Hematopoietic multipotent progenitor cell treated with erythropoietin and hydrocortisone succinate and interleukin-3 and kit ligand, for 4 days (in vitro differentiated cells): ENCODE measurements around the gene OR52H1.
"Not testable (repeated sequence)": the region's sequence is repeated elsewhere in the genome, so short reads cannot be mapped to it uniquely, and the experiment has no call there.

Experiments used
- DNase-seq: peaks from one replicate; pipeline ENCODE4 v3.0.0-alpha.2; 2015

The OR52H1 gene

GRCh38 chr11:5548440-5548839 is at the start of gene OR52H1:
Gene OR52H1, minus strand, starts transcription at chr11:5548540. Its CDS starts 3,035 bp downstream, at chr11:5545505.
- DNase-seq = no peak

- DNase-seq = no peak
Observed at GRCh38 chr11:5597953-5598352, 49.6 kb upstream of the OR52H1 start.

- DNase-seq = peak; percentile 90
Observed at GRCh38 chr11:5596607-5597201, 48.4 kb upstream of the OR52H1 start, which contains the start of gene TRIM6. Gene TRIM6, plus strand, starts transcription at chr11:5596637. Its CDS starts 261 bp downstream, at chr11:5596898.

- DNase-seq = no peak
Observed at GRCh38 chr11:5593146-5593545, 44.8 kb upstream of the OR52H1 start.

GRCh38 chr11:5592615-5593014 is 44.3 kb upstream of the OR52H1 start:
- DNase-seq = no peak

DNA sequence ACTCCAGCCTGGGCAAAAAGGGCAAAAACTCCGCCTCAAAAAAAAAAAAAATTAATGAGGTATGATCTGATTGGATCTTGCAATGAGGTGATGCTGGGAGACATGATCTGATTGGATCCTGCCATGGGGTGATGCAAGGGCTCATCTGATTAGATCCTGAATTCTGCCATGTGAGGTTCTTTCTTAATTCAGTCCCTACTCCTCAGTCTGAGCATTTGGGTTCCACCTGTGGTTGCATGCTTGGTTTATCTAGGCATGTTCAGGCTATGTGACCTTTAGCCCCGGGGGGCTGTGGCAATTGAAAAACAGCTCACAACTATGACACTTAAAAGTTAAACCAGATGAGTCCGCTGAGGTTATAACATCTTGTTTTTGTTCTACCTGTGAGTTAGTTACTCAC is 43.3 kb upstream of the OR52H1 start:
- DNase-seq = peak; percentile 13

DNA sequence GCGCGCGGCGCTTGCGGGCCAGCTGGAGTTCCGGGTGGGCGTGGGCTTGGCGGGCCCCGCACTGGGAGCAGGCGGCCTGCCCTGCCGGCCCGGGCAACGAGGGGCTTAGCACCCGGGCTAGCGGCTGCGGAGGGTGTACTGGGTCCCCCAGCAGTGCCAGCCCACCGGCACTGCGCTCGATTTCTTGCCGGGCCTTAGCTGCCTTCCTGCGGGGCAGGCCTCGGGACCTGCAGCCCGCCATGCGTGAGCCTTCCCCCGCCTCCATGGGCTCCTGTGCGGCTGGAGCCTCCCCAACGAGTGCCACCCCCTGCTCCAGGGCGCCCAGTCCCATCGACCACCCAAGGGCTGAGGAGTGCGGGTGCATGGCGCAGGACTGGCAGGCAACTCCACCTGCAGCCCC is 41.6 kb upstream of the OR52H1 start:
- DNase-seq = not testable (repeated sequence)

DNA sequence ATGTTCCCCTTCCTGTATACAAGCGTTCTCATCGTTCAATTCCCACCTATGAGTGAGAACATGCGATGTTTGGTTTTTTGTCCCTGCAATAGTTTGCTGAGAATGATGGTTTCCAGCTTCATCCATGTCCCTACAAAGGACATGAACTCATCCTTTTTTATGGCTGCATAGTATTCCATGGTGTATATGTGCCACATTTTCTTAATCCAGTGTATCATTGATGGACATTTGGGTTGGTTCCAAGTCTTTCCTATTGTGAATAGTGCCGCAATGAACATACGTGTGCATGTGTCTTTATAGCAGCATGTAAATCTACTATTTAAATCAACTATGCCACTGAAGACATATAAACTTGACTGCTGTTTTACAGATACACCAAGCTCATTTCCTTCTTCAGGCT is 36.1 kb upstream of the OR52H1 start:
- DNase-seq = not testable (repeated sequence)

GRCh38 chr11:5581014-5581413 is 32.7 kb upstream of the OR52H1 start:
- peak; percentile 57 for DNase-seq

- DNase-seq = peak; percentile 9
Observed at GRCh38 chr11:5580577-5580976, 32.2 kb upstream of the OR52H1 start, which contains the start of gene OR52B6. Gene OR52B6, plus strand, starts transcription at chr11:5580877. Its CDS starts 0 bp downstream, at chr11:5580877.

DNA sequence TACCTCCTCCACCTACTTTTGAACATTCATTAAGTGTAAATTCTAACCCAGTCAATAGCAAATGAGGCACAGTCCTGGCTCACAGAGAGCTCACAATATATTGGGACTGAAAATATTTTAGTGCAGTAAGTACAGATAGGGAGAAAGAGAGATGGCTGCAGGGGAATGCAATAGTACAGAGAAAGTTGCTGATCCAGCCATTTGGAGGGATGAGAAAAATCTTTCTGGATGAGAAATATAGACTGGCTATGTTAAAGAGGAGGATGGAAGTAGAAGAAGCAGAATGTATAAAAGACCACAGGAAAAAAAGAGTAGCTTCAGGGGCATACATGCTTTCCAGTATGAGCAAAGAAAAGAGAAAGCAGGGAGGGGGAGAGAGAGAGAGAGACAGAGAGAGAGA is 28.8 kb upstream of the OR52H1 start:
- no peak for DNase-seq

- no peak for DNase-seq
Observed at GRCh38 chr11:5575152-5575551, 26.8 kb upstream of the OR52H1 start.

DNA sequence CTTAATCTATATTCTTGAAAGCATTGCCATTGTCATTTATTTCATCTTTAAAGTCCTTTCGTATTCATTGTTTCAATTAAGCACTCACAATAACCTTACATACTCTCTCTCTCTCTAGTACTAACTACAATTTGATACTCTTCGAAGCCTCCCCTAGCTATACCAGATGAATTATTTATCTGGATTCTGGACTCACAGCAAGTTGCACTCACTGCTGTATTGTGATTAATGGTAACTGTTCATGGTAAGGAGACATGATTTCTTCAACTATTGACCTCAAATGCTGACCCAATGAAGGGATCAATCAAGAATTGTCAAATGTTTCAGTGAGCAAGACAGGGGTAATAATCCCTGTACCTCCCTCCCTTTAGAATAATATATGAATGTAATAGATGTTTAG is 26.3 kb upstream of the OR52H1 start:
- DNase-seq = no peak

DNA sequence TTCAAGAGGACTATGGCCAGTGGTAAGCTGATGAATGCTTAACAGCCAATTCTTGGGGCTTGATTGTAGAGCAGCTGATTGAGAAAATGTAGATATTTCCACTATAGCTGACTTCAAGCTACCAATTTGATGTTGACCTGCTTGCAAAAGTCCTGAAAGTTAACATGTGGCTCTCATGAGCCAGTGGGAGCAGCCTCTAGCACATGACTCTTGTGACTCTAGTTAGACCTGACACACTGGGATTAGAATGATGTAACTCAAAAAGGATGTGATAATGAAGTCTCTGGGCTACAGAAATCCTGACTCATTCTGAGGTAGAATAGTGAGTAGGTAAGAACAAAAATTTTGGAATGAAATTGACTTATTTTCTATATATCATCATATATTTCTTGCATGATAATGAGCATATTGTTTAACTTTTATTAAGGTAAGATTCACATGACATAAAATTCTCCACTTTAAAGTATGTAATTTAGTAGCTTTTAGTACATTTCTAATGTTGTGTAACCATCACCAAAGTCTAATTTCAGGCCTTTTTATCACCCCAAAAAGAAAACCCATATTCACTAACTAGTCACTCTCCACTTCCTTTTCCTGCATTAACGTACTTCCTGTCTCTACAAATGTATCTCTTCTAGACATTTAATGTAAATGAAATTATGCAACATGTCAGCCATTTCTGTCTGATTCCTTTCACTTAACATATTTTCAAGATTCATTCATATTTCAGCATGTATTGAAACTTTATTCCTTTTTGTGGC is 16.1 kb upstream of the OR52H1 start:
- DNase-seq = peak; percentile 32

- no peak for DNase-seq
Observed at GRCh38 chr11:5557751-5558150, 9.4 kb upstream of the OR52H1 start.

DNA sequence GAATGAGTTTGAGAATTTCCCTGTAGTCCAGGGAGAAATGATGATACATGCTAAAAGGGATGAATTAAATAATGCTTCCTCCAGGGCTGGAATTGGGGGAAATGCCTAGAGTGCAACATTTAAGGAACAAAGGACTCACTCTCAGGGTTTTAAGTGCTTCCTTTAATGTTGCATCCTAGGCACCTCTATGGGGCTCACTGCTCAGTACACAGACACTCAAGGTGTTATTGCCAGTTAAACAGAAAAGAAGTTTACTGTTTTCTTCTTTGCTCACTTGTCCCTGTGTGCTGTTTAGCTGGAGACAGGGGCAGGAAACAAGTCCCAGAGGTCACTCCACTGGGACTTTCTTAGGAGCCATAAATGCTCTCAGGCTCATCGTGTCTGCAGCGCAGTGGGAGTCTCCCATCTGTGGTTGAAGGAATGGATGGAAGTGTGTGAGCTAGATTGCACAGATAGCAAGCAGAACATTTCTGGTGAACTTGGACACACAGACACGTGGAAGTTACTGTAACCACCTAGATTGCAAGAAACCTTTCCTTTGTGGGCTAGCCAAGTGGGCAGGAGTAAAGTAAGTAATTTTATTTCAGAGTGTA is 8.4 kb upstream of the OR52H1 start:
- DNase-seq = no peak

DNA sequence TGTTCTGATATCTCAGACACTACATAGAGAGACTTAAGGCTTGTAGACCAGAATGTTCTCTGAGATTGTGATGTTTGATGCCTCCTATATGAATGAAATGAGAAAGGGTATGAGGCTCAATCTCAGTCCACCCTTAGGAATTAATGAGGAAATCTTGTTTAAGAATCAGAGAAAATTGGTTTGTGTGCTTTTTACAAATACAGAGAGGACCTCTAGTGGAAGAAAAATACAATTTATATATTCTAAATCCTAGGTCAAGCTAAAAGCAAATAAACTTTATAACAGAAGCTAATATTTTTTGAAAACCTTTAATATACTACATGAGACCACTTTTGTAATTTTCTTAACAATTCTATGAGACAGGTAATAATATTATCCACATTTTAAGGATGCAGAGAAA is 5.0 kb upstream of the OR52H1 start:
- DNase-seq = peak; percentile 35

DNA sequence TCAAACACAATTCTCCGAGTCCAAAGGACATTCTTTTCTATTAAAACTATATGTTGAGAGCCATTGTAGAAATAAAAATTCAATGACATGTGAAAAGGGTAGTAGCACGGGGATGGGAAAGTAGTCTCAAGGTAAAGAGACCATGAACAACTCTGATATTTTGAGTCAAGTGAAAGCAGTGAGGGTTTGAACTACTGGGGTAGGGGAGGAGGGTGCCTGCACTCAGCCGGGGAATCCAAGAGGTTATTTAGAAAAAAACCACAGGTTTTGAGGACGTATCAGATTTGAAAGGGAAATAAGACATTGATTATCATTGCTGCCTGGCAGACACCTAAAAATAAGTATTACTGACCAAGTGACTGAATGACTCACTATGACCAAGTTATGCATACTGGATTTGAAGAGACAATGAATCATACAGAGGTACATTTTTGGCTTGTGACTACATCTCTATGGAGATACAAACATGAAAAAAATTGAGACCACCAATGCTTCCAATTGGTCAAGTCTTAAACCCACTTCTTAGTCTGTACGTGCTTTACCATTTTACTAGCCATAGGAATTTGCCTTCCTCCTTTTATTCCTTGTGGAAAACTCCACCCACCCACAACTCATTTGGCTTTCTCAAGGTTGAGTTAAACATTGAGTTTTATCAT is 2.2 kb upstream of the OR52H1 start:
- no peak for DNase-seq

DNA sequence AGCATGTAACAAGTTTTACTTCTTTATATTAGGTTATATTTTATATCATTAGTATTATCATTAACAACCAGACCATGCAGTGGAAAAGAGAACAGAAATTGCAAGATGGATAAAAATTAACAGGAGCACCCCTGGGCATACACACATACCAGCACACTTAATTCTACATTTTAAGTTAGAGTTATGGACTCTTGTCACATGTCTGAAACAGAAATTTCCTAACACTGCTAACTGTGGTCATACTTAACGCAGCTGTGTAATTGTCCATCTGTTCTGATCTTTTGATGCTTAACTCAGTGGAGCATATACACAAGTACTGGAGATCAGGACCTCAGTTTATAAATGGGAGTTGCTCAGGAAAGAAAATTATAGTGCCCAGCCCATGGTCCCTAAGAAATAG is 358 bp downstream of the OR52H1 start:
- no peak for DNase-seq

DNA sequence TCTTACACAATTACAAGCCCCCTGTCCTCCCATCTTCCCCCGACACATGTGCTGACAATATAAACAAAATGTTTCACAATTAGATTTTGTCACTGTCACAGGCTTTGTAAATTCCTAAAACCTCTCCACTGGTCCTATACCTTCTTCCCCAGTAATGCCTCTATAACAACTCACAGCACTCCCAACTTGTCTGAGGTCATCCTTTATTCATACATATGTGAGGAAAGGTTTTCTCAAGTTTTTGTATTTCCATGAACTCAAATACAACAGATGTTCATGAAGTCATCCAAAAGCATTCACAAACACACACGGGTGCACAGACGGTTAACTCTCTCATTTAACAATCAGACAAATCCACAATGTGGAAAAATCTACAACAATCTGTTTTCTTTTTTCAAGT is 1.9 kb downstream of the OR52H1 start:
- DNase-seq = no peak

- no peak for DNase-seq
Observed at GRCh38 chr11:5541427-5541826, 6.9 kb downstream of the OR52H1 start.

DNA sequence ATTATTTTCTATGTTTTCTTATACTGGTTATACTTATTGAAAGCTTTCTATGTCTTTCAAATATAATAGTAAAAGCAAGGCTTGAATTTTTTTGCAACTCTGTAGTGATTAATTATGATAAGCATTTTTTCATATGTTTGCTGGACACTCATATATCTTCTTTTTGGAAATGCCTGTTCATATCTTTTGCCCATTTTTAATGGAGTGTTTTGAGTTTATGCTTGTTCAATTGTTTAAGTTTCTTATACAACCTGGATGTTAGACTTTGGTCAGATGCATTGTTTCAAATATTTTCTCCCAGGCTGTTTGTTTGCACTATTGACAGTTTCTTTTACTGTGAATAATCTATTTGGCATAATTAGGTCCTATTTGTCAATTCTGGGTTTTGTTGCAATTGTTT is 11.9 kb downstream of the OR52H1 start:
- DNase-seq = no peak

DNA sequence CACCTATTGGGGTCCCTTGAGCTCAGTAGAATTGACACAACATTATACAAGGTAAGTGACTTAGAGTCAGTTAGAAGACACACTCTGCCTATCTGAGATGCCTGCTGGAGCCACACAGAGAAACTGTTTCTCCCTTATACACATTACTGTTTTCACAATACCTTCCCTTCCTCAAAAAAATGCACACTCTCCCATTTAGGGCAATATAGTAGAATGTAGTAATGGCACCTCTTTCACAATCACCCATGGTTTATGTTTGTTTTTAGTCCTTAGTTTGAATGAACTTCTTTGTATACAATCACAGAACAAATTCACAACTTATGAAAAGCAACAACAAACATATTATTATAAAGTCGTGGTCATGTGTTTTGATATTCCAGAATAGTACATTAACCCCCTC is 14.3 kb downstream of the OR52H1 start:
- DNase-seq = peak; percentile 16
